K562 (cell line): Measurements from ENCODE around the gene HSPE1. TPM values are rescaled to one million over a fixed set of nuclear protein-coding genes. Genes with fewer than 3 reads are reported as not detected.

ENCODE experiments used
- CHCHD3 ChIP-seq: fragments of 250-450 bp; sonication (Bioruptor Pico); IDR thresholded peaks from 2 replicates; pipeline ENCODE4 v2.1.2; 2022; ENCODE audit warnings: mild to moderate bottlenecking
- EP400 ChIP-seq: fragments of 450-650 bp; IDR thresholded peaks from 2 replicates; pipeline ENCODE4 v1.6.1; 2017; ENCODE audit warnings: antibody characterized with exemption, mild to moderate bottlenecking, moderate library complexity
- ESRRA ChIP-seq: fragments of 450-650 bp; IDR thresholded peaks from 2 replicates; pipeline ENCODE4 v1.6.1; 2014; ENCODE audit warnings: low read depth, mild to moderate bottlenecking, moderate library complexity, borderline replicate concordance
- FOXP4 ChIP-seq: sonication (generic); formaldehyde crosslinking; IDR thresholded peaks from 2 replicates; pipeline ENCODE4 v1.8.0; 2022; ENCODE audit warnings: mild to moderate bottlenecking, missing genetic modification reagents, borderline replicate concordance
- HEY1 ChIP-seq: fragments of 250-450 bp; sonication (Bioruptor Pico); IDR thresholded peaks from 2 replicates; pipeline ENCODE4 v1.5.0; 2020; ENCODE audit warnings: mild to moderate bottlenecking, moderate library complexity, borderline replicate concordance
- HNRNPL ChIP-seq: fragments of 200-400 bp; formaldehyde crosslinking; IDR thresholded peaks from 2 replicates; pipeline ENCODE4 v1.6.1; 2017; ENCODE audit warnings: low read depth, mild to moderate bottlenecking, low read length
- JUN ChIP-seq, 2 experiments: sonication (generic) in 1 of 2; formaldehyde crosslinking in 1 of 2; IDR thresholded peaks; 2 replicates each; pipeline versions ENCODE4 v1.6.1 to v1.8.0; 2012 to 2022; ENCODE audit warnings: borderline replicate concordance in 2 of 2, mild to moderate bottlenecking in 2 of 2, improper control_type of control experiment in 1 of 2, low read depth in 1 of 2, low read length in 1 of 2, missing genetic modification reagents in 1 of 2
- NR2C1 ChIP-seq, 2 experiments: fragments of 450-650 bp; IDR thresholded peaks; 2 replicates each; pipeline ENCODE4 v1.6.1; 2017; ENCODE audit warnings: mild to moderate bottlenecking in 2 of 2, antibody characterized with exemption in 1 of 2, inconsistent platforms in 1 of 2, missing compliant biosample characterization in 1 of 2, missing genetic modification characterization in 1 of 2
- OTX1 ChIP-seq: fragments of 450-650 bp; formaldehyde crosslinking; IDR thresholded peaks from 2 replicates; pipeline ENCODE4 v1.4.0; 2022; ENCODE audit warnings: mild to moderate bottlenecking
- RBM22 ChIP-seq: fragments of 200-400 bp; formaldehyde crosslinking; IDR thresholded peaks from 2 replicates; pipeline ENCODE4 v1.6.1; 2018; ENCODE audit warnings: low read length, low read depth; ENCODE audit not compliant: poor library complexity, severe bottlenecking
- SAP30 ChIP-seq: fragments of 200-600 bp; sonication (generic); IDR thresholded peaks from 2 replicates; pipeline ENCODE4 v1.6.1; 2012; ENCODE audit warnings: borderline replicate concordance, low read depth, mild to moderate bottlenecking, moderate library complexity, low read length, control low read depth, inconsistent platforms; ENCODE audit not compliant: insufficient read depth, poor library complexity, severe bottlenecking
- SRF ChIP-seq, 2 experiments: fragments of 250-450, 450-650 bp in 1 of 2; sonication (Bioruptor Pico) in 1 of 2; sonication (generic) in 1 of 2; formaldehyde crosslinking; IDR thresholded peaks; 2 replicates each; pipeline versions ENCODE4 v1.5.0 to v1.5.1; 2020 to 2022; ENCODE audit warnings: mild to moderate bottlenecking in 1 of 2, missing genetic modification reagents in 1 of 2
- THRB ChIP-seq: fragments of 450-650 bp; formaldehyde crosslinking; conservative IDR thresholded peaks from 2 replicates; pipeline ENCODE4 v1.4.0; 2022; ENCODE audit warnings: mild to moderate bottlenecking, missing genetic modification characterization
- ZBTB17 ChIP-seq: fragments of 450-650 bp; formaldehyde crosslinking; IDR thresholded peaks from 2 replicates; pipeline ENCODE4 v1.4.0; 2020; ENCODE audit warnings: mild to moderate bottlenecking
- ZFP30 ChIP-seq: fragments of 250-450 bp; sonication (Bioruptor Pico); IDR thresholded peaks from 2 replicates; pipeline ENCODE4 v1.8.0; 2022; ENCODE audit warnings: moderate library complexity, mild to moderate bottlenecking, inconsistent platforms, borderline replicate concordance
- ZNF232 ChIP-seq: sonication (generic); formaldehyde crosslinking; IDR thresholded peaks from 2 replicates; pipeline ENCODE4 v1.8.0; 2022; ENCODE audit warnings: mild to moderate bottlenecking, missing genetic modification reagents
- ZNF280B ChIP-seq: fragments of 250-450 bp; sonication (Bioruptor Pico); IDR thresholded peaks from 2 replicates; pipeline ENCODE4 v1.5.1; 2021; ENCODE audit warnings: mild to moderate bottlenecking
- polyA plus RNA-seq, 8 experiments: library from polyadenylated mRNA; depleted of rRNA in 4 of 8; stranded (reverse) in 5 of 8; unstranded in 3 of 8; fragments of >200 nt; fragmentation: Nextera tagmentation in 2 of 8; fragmentation: Illumina TruSeq in 1 of 8; extraction: Ambion mirVana in 2 of 8; extraction: Trizol in 1 of 8; gene quantifications; 2 replicates each; pipeline versions ENCODE4 v1.2.1 to v1.2.3, GENCODE V29; 2011 to 2014; ENCODE audit warnings: inconsistent platforms in 1 of 8, missing spikeins in 1 of 8
- total RNA-seq, 7 experiments: library from RNA; depleted of rRNA in 6 of 7; stranded (reverse); fragments of >200 nt in 6 of 7; fragmentation: Illumina TruSeq in 2 of 7; extraction: Trizol in 2 of 7; gene quantifications; 2 replicates each; pipeline versions ENCODE4 v1.2.1 to v1.2.3, GENCODE V29; 2011 to 2021; ENCODE audit warnings: low replicate concordance in 1 of 7

Gene HSPE1
- total and polyA plus RNA-seq, 9 of the 15 experiments (the other 6 are each of a cell fraction or from before 2014, with no cell fraction given): 223 to 1,007 (median 612) TPM

GRCh38 chr2:197499594-197500502, at the start of gene HSPE1, which contains the start of gene HSPD1 (continued):
- TF ChIP-seq SRF (CRISPR knock-in tag; IDR thresholded peaks at IDR 0.05) (no peak), JUN (IDR thresholded peaks at IDR 0.05; ENCODE audit: borderline replicate concordance, low read depth, low read length) (0 out of 2 replicates have a peak, but pooled peaks have one; percentile 22), JUN (CRISPR knock-in tag; IDR thresholded peaks at IDR 0.05; ENCODE audit: borderline replicate concordance) (no peak), RBM22 (no peak), ZNF232 (CRISPR knock-in tag) (peak; percentile 20; the same call in 1 of the 2 replicates), OTX1 (CRISPR knock-in tag) (no peak), ZFP30 (CRISPR knock-in tag) (no peak), SAP30 (peak; percentile 55), FOXP4 (CRISPR knock-in tag) (no peak), HNRNPL (peak; percentile 74; the same call in 1 of the 2 replicates), THRB (CRISPR knock-in tag) (no peak), NR2C1 (IDR thresholded peaks at IDR 0.05) (peak; percentile 96), NR2C1 (tag; IDR thresholded peaks at IDR 0.05) (peak; percentile 97), HEY1 (CRISPR knock-in tag) (no peak), ZBTB17 (CRISPR knock-in tag) (peak; percentile 55; the same call in 1 of the 2 replicates), ESRRA (peak; percentile 92), ZNF280B (no peak), CHCHD3 (CRISPR knock-in tag) (no peak), EP400 (peak; percentile 98)
